GM18907 (cell line): Measurements from ENCODE around the gene COL4A2.

Experiments
- ATAC-seq: cut with Tn5 transposase; IDR thresholded peaks from one replicate; pipeline ENCODE4 v1.9.1; 2021; ENCODE audit warnings: mild to moderate bottlenecking, moderate library complexity; ENCODE audit not compliant: unreplicated experiment

COL4A2 gene

GRCh38 chr13:110503037-110503901 is 196.2 kb downstream of the COL4A2 start:
- no peak for ATAC-seq

- no peak for ATAC-seq
Observed at GRCh38 chr13:110503979-110504499, 197.0 kb downstream of the COL4A2 start.

GRCh38 chr13:110505594-110505993 is 198.5 kb downstream of the COL4A2 start:
- ATAC-seq, result no peak

- ATAC-seq, result no peak
Observed at GRCh38 chr13:110506396-110506795, 199.3 kb downstream of the COL4A2 start.

- no peak for ATAC-seq
Observed at GRCh38 chr13:110506859-110507566, 199.9 kb downstream of the COL4A2 start.

- ATAC-seq, result no peak
Observed at GRCh38 chr13:110507678-110508381, 200.7 kb downstream of the COL4A2 start.

- ATAC-seq, result no peak
Observed at GRCh38 chr13:110509478-110509926, 202.4 kb downstream of the COL4A2 start.

- ATAC-seq, result no peak
Observed at GRCh38 chr13:110509971-110510786, 203.1 kb downstream of the COL4A2 start.

GRCh38 chr13:110511509-110512181 is 204.6 kb downstream of the COL4A2 start:
- no peak for ATAC-seq

GRCh38 chr13:110512198-110512740 is 205.2 kb downstream of the COL4A2 start:
- ATAC-seq, result no peak

GRCh38 chr13:110516500-110516899 is 209.4 kb downstream of the COL4A2 start:
- no peak for ATAC-seq

- ATAC-seq, result no peak
Observed at GRCh38 chr13:110517505-110518225, 210.6 kb downstream of the COL4A2 start.

- ATAC-seq, result no peak
Observed at GRCh38 chr13:110518226-110518525, 211.1 kb downstream of the COL4A2 start.

- no peak for ATAC-seq
Observed at GRCh38 chr13:110518571-110518970, 211.5 kb downstream of the COL4A2 start.

GRCh38 chr13:110519046-110519445 is 212.0 kb downstream of the COL4A2 start:
- ATAC-seq, result no peak

GRCh38 chr13:110519506-110519905 is 212.4 kb downstream of the COL4A2 start:
- ATAC-seq, result no peak

- ATAC-seq, result no peak
Observed at GRCh38 chr13:110520431-110521295, 213.6 kb downstream of the COL4A2 start.

- ATAC-seq, result no peak
Observed at GRCh38 chr13:110521296-110521680, 214.2 kb downstream of the COL4A2 start.
